NCI-H1092 (cell line): Measurements from ENCODE around the gene PACSIN3.
A peak's percentile ranks its signal among the peaks of the same experiment; 100 is the strongest.

Source experiments
- DNase-seq: peaks from one replicate; lab custom pipeline; 2025; lab: John Stamatoyannopoulos, UW

PACSIN3 gene

DNA sequence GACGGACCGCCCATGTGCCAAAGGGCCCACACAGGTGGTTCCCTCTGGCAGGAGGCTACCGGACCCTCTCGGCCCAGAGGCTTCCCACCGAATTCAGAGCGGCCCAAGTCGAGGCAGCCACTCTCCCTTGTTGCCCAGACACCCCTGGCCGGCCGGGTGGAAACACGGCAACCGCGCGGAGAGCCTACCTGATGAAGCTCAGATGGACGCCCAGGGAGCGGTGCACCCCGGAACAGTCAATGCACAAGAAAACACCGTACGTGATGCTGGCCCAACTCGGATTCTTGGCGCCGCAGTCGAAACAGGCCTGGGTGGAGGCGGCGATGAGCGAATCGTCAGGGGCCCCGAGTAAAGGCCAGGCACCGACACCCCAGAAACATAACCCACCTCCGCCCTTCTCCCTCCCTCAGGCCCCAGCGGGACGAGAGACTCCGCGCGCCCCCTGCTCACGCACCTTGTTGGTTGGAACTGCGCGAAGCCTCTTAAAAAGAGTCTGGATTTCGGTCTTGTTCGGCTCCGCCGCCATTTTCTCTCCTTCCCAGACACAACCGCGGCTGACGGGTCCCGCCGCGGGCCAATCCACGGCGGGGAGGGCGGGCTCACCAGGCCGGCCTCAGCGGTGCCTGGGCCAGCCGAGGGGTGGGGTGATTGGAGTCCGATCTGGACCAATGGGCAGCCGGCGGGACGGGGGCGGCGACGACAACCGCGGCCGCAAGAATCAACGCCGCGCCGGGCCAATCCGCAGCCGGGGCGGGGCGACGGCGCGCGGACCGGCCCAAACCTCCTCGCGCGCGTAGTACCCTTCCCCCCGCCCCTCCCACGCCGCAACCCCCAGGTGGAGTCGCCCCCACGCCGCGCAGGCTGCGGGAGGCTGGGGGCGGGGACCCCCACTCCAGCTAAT is 9.7 kb downstream of the PACSIN3 start, which contains the start of gene ARFGAP2:
Gene ARFGAP2, minus strand, starts transcription at position 552 of the 901 bp plus-strand sequence. Its CDS starts 26 bp downstream, at position 526.
- DNase-seq, result peak; percentile 97

DNA sequence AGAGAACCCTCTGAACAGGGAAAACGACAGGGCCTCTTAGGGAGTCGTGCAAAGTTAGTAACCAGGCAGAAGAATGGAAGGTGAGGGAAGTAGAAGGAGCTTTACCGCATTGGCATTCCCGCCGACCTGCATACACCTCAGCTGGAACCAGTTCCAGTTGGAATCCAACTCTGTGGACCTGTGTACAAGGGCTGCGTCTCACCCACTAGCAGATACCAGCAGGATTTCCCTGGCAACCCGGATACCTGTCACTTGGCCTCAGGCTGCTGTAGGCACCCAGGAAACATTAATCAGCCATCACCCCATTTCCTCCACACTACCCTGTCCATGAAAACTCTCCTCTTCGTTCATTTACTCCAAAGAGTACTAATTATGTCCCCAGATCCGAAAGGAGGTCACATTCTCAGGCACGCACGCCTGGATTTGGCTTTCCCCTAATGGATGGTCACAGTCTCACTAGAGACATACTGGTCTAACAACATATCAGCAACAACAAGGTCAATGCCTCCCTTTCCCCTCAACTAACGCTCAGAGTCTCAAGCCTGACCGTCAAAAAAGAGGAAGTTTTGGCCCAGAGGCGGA is 10.4 kb downstream of the PACSIN3 start:
- DNase-seq, result no peak

DNA sequence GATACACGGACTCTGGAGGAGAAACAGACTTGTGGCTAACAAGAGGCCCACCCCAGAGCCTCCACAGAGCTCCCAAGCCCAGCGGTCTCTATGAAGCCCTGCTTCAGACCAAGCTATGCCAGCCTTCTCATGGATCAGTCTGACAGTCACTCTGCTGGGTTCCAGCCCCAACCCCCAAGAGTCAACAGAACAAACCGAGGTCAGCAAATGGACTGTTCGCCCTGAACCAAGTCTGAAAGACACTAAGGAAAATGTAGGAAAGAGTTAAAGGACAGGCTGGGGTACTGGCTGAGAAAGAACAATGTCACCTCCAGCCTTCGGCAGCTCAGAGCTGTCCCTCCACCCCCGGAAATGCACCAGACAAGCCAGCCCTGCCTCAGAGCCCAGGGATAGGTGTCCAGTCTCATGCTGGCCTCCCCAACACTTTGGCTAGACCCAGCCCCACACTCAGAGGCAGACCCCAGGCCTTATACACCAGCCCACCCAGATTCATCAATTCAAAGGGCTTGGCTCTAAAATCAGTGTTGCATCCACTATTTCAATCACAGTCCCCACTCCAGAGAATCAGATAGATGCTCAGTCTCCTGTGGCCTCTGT is 13.4 kb downstream of the PACSIN3 start:
- no peak for DNase-seq

DNA sequence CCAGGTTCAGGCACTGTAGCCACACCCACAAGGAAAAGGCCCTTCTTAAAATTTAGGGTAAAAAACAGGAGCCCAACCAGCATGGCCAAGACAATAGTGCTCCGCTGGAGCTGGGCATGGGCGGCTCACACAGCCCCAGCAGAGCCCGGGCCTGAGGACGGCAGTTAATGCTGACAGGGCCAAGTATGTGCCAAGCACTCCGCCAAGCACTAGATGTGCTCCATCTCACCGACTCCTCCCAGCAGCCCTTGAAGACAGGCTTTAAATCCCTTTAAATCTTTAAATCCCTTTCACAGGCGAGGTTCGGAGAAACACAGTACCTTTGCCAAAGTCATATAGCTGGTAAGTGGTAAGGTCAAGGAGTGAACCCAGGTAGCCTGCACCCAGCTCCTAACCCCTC is 14.4 kb downstream of the PACSIN3 start:
- no peak for DNase-seq

DNA sequence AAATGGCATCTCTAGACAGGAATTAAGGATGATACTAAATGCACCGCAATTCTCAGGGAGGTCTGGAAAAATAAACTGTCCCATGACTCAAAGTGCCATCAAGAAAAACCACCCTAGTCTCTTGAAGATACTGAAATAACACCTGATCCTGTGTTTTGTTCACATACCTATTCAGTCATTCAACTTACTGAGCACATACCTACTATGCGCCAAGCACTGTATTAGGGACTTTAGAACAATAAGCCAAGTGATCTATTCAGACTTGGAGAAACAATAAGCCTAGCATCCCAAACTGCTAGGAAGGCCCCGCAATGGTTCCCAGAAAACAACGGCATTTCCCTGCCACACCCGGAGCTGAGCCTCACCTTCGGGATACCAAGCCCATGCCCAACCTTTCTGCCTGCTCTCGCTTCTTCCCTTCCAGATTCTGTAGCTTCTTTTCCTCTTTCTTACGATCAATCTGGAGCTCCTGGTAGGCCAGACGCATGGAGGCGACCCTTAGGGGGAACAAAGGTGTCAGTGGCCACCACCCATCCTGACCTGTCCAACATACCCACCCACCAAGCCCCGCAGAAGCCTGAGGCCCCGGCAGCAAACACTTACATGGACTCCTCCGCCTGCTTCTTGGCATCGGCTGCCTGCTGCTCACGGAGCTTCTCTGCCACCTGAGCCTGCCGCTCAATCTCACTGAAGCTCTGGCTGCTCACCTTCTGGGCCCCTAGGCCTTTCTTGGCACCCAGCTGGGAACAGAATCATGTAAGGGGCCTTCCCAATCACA is 15.0 kb downstream of the PACSIN3 start:
- no peak for DNase-seq

DNA sequence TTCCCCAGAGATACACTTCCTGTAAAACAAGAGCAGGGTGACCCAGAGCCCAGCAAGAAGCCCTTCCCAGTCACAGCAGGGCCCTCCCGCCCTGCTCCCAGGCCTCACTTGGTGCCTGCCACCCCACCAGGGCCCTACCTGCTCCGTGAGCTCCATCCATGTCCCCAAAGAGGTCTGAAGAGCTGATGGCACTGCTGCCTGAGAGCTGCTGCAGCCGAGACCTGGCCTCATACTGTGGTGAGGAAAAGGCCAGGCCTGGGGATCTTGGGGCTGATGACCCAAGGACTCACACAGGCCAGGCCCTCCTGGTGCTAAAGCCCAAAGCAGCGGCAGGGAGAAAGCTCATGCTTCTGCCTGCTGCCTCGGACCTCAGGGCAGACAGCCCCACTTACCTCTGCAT is 19.9 kb downstream of the PACSIN3 start:
- DNase-seq, result no peak

DNA sequence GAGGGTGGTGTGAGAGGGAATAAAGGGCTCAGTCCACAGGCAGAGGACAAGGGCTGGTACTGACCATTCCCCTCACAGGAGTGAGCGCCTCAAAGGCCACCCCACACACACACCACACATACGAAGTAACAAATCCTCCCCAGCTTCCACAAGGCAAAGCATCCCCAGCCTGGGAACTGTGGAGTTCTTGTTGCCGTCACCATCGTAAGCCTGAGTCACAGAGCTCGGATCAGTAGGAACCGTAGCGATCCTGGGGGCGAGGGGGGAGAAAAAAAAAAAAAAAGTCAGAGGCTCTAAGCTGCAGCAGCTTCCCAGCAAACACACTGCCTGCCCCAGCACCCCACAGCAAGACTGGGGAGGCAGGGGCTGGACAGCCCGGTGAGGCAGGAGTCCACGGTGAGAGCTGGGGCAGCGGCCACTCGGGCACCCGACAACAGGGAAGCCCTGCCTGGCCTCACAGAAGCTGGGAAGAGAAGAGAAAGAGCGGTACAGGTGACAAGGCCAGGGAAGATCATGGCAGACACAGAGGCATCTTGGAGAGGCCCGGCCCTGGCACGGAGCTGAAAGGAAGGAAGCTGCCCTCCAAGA is 20.9 kb downstream of the PACSIN3 start:
- DNase-seq, result no peak

DNA sequence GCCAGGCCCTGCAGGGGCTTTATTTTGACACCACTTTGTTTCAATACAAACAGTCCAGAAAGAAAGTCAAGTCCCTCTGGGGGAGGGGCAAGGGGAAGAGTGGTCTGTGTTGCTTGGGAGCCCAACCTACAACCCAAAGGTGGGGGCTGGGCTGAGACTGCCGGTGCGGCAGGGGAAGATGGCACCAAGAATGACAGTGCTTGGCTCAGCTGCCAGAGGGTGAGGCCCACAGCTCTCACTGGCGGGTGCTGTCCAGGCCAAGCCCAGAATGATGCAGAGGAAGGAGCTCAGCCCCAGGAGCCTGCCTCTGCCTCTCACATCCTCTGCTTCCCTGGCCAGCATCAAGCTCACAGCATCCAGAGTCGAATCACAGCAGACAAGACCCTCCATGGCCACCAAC is 21.9 kb downstream of the PACSIN3 start:
- DNase-seq, result no peak

DNA sequence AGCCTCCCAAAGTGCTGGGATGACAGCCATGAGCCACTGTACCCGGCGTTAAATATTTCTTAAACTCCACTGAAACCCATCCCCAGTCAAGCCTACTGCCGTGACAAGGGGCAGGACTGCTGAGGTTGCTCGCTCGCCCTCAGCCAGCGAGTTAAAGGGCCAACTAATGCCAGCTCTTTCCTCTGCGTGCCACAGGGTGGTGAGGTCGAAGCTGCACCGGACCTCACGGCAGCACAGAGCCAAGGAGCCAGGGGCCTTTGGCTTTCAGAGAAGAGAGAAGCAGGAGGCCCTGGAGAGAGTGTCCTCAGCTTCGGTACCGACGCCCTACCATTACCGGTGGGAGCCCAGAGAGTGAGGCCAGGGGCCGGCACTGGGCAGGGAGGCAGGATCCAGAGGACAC is 22.3 kb downstream of the PACSIN3 start:
- no peak for DNase-seq

DNA sequence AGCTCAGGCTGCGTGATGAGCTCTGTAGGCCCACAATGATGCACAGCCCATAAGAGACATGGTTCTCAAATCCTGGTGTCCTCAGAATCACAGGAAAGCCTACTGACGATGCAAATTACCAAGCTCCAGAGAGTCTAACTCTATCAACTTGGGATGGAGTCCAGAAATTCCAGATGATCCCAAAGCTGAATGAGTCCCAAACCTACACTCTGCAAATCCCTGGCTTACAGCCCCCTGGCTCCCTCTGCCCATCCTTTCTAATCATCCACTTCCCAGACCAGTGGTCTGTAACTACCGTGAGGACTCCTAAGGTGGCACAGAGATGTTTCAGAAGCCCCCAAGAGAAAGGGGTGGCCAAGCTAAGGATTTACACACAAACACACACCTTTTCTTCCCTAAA is 23.0 kb downstream of the PACSIN3 start:
- no peak for DNase-seq

DNA sequence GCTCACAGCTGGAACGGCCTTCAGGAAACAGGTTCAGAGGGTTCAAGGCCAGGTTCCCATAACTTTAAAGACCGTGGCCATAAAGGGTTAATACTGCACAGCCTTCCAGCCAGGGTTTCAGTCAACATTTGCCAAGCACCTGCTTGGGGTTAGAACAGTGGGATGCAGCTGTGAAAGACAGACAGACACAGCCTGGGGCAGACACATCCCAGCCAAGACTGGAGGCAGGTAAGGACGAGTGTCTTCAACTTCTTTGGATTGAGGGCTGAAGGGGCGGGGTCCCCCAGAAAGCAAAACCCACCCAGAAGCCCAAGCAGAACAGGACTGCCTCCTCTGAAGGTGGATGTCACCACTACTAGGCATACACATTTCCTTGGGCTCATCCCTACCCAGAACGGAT is 23.8 kb downstream of the PACSIN3 start:
- DNase-seq, result no peak

DNA sequence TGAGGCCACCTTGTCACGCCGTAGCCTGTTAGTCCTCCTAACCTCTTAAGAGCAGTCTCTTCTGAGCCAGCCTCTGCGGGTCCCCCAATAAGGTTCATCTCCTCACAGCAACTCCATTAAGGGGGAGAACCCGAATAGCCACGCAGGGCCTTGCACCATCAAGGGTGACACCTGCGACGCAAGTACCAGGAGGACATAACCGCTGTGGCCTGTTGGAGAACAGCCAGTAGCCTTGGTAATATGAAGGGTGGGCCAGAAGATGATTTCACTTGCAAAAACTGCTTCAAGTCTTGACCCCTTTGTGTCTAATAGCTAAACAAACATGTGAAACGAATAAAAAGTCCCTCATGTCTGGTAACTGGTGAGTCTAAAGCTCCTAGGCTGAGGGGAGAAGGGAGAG is 24.3 kb downstream of the PACSIN3 start:
- DNase-seq, result no peak

DNA sequence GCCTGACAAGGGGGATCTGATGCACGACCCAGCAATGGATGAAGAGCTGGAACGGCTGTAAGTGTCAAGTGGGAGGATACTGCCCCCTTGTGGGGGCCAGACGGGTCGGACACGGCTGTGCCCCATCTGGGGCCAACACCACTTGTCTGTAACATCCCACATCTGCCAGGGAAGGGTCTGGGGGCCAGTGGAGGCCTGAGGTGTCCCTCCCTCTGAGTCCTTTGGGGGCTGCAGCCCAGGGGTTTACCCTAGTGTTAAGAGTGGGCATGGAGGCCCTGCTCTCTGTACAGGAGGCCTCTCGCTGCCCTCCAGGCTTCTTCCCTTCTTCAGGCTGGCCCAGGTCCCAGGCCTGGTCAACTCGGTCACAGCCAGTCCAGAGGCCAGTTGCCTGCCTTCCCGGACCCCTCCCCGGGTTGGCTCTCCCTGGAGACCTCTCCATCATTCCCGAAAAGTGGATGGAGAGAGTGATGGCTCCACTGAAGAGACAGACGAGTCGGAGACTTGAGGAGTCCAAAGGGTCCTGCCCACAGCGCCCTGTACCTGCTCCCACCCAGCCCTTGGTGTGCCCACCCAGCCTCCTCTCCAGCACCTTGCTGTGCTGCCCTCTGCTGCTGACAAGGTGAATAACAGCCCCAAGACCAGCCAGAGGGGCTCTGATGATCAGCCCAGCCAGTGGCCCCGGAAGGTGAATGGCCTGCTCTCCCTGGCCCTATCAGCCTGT is 24.9 kb downstream of the PACSIN3 start:
- peak; percentile 55 for DNase-seq

DNA sequence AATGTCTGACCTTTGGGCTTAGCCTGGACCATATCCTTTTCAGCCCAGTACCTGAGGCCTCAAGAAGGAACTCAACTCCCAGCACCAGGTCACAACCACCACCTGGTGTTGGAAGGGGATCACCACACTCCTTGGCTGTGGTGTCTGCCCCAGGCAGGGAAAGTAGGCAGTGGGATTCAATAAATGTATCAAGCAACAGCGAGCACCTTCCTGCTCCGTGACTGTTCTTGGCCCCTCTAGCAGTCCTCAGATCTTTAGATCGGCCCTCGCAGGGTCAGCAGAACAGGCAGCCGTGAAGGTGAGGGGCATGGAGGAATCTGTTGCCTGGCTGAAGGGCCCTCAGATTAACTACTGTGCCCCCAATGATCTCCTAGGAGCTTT is 25.5 kb downstream of the PACSIN3 start:
- DNase-seq, result no peak

DNA sequence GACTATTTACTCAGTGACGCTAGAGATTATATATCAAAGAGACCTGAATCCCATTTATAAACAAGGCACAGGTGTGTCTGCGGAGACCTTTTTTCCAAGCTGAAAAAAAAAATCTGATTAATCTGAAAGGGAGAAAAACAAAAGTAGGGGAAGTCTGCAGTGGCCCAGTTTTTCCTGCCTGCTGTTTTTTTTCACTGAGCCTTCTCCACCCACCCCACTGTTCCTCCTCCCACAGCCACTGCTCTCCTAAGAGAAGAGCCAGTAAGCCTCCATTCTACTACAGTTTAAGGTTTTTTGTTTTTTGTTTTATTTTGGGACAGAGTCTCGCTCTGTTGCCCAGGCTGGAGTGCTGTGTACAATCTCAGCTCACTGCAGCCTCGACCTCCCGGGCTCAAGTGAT is 28.0 kb downstream of the PACSIN3 start:
- DNase-seq, result no peak

DNA sequence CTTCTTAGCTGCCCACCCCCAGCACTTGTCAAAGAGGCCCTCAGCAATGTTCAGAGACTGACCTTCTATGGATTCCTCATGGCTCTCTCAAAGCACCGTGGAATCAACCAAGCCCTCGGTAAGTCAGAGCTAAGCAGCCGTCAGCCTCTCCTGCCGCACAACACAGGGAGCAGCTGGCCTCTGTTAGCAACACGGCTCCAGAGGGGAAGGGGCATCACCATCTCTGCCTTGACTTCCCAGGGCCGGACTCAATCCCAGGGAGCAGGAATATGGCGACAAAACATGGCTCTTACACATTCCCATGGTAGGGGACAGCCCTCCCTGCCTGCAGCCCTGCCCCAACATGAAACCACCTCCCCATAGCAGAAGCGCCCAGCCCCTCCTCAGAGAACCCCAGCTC is 28.4 kb downstream of the PACSIN3 start:
- no peak for DNase-seq

DNA sequence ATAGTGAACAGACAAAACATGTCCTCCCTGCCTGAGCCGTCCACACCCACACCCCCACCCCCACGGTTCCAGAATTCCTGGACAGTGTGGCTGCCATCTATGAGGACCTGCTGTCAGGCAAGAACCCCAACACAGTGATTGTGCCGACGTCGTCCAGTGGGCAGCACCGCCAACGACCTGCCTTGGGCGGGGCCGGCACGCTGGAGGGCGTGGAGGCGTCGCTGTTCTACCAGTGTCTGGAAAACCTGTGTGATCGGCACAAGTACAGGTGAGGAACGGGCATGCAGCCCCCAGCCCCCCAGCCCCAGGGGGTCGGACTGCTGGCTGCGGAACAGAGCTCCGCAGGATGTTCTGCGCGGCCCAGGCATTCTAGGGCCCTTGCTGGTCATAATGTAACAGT is 29.3 kb downstream of the PACSIN3 start:
- DNase-seq, result no peak

DNA sequence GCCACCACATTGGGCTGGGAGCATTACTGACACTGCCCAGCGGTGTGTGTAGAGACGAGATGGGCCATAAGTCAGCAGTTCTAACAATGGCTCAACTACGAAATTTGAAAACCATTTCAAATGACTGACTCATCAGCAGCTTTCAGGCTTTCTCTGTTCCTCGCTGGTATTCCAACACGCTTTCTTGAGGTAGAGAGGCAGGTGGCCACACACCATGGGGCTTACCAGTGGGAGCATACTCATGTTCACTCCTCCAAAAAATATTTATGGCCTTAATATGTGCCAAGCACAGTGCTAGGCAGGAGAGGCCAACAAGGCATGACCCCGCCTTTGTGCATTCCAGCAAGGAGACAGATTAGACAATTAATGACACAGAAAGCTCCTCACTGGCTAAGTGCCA is 29.9 kb downstream of the PACSIN3 start:
- DNase-seq, result no peak

DNA sequence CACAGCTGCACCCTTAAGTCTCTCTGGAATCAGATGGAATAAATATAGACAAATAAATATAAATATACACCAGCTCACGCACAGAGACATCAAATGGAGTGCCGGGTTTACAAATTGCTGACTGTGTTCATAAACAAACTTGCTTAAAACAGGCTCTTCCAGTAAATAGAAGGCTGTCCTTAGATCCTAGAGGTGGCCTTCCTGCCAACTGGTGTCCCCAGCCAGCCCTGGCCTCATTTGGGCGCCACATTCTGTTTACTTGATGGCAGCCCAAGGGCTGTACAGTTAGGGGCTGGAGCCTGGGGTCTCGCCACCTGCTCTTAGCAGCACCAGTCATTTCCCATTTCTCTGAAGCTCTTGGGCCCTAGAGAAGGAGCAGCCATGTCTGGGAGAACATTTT is 30.4 kb downstream of the PACSIN3 start:
- DNase-seq, result no peak

DNA sequence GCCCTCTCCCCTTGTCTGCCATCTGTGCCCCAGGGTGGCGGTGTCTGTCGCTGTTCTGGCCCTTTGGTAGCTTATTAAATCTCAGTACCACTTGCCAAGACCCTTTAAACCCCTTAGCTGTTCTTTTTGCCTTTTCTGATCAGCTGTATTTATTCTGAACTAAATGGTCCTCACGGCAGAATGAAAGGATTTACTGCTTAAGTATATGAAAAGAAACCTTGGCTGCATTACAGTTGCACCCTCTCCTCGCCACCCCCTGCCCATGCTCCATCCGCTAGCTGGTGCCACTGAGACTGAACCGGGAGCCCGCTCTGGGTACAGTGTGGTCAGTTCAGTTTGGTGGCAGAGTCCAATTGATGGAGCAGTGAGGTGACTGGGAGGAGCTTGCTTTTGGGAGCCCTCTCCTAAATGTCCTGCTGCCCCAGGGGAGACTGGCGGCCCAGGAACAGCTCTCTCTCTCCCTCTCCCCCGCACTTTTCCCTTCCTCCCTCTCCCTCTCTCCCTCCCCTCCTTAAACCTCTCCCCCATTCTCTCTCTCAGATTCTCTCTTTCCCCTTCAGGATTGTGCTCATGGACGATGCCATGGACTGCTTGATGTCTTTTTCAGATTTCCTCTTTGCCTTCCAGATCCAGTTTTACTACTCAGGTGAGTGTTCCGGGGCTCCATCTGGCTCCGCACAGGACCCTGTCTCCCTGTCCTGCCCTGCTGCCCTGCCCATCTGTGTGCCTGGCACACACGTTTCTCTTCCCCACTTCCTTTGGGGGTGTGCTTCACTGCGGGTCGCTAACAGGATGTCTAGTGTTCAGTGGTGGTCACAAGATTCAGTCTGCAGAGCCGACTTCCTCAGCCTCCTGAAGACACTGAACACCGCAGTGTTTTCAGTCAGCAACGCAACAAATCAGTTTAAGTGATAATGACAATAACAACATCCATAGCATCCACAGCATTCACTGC is 31.3 kb downstream of the PACSIN3 start:
- DNase-seq, result no peak
